Fibroblast of mammary gland (primary cell): ENCODE measurements around the gene PRKRA.
A peak's percentile ranks its signal among the peaks of the same experiment; 100 is the strongest.

Experiments
- DNase-seq: peaks from one replicate; pipeline ENCODE4 v3.0.0-alpha.2; 2010; ENCODE audit warnings: low read depth
- H3K4me3 ChIP-seq: 2 replicates; pipeline ENCODE4 v1.5.1; 2011; ENCODE audit warnings: low read depth, mild to moderate bottlenecking, low read length, moderate library complexity; ENCODE audit not compliant: control insufficient read depth
- CTCF ChIP-seq: conservative IDR thresholded peaks from 2 replicates; pipeline ENCODE4 v1.5.1; 2011; ENCODE audit warnings: low read depth, low read length, inconsistent platforms; ENCODE audit not compliant: control insufficient read depth, insufficient read depth

Gene PRKRA

GRCh38 chr2:178395295-178395694, 55.7 kb downstream of the PRKRA start:
- H3K4me3 ChIP-seq: no peak overlapping the region
- no peak for DNase-seq
- no peak for TF ChIP-seq CTCF

- H3K4me3 ChIP-seq: no peak overlapping the region
- TF ChIP-seq CTCF: no peak
- DNase-seq: no peak
Observed at GRCh38 chr2:178394859-178395258, 56.1 kb downstream of the PRKRA start.

GRCh38 chr2:178392215-178392614, 58.8 kb downstream of the PRKRA start:
- TF ChIP-seq CTCF: no peak
- no peak overlapping the region for H3K4me3 ChIP-seq
- DNase-seq: peak; percentile 60

GRCh38 chr2:178391701-178392100, 59.3 kb downstream of the PRKRA start:
- no peak overlapping the region for H3K4me3 ChIP-seq
- no peak for TF ChIP-seq CTCF
- no peak for DNase-seq

GRCh38 chr2:178388287-178388686, 62.7 kb downstream of the PRKRA start:
- no peak for TF ChIP-seq CTCF
- DNase-seq: no peak
- H3K4me3 ChIP-seq: no peak overlapping the region

GRCh38 chr2:178386986-178387597, 63.9 kb downstream of the PRKRA start:
- TF ChIP-seq CTCF: no peak
- no peak overlapping the region for H3K4me3 ChIP-seq
- peak; percentile 25 for DNase-seq
